ENCODE results near the gene TTC5. TPM values are rescaled to one million over a fixed set of nuclear protein-coding genes. Genes with fewer than 3 reads are reported as not detected.

The TTC5 gene
- total RNA-seq, 2 donors from 2014 or later, result 12.5 to 16.6 TPM

GRCh38 chr14:20332431-20332787, 26.7 kb upstream of the TTC5 start:
- Histone ChIP-seq H3K4me1 (peaks cover 21% of the 10 kb centered on the region), H3K27me3 (no peaks in the 10 kb centered on the region), H3K9me3 (no peaks in the 10 kb centered on the region), H3K27ac (peak overlapping the region; percentile 85 to 95 (median 88)), H3K36me3 (replicated peaks in 1 of 2; ENCODE audit: insufficient read depth in 1 of 2, low read depth in 2 of 2) (no peaks in the 10 kb centered on the region), H3K4me3 (peak overlapping the region; percentile 14 to 38)
- ATAC-seq (peak; percentile 63), DNase-seq (peak in 3 of 4 donors; percentile 34 to 45 (median 39))
- TF ChIP-seq POLR2A (IDR thresholded peaks at IDR 0.05) (no peak), CTCF (IDR thresholded peaks at IDR 0.05) (no peak)
- 3 to 5% methylated on average over 4 of the region's 4 CpGs for WGBS, 2 donors
- intact Hi-C loops (cut with DNase I), result no loop called here

- TF ChIP-seq CTCF (IDR thresholded peaks at IDR 0.05) (no peak), POLR2A (IDR thresholded peaks at IDR 0.05) (no peak)
- intact Hi-C loops (cut with DNase I), result no loop called here
- peaks cover 0 to 2% of the 10 kb centered on the region in 2 donors for H3K36me3 ChIP-seq (replicated peaks in 1 of 2; ENCODE audit: insufficient read depth in 1 of 2, low read depth in 2 of 2)
- no peak overlapping the region for H3K27ac ChIP-seq
- no peaks in the 10 kb centered on the region for H3K27me3 ChIP-seq
- ATAC-seq (no peak), DNase-seq (no peak)
- H3K9me3 ChIP-seq, result peaks cover 0 to 3% (median 0%) of the 10 kb centered on the region in 3 donors
- 10 to 22% methylated on average over 2 of the region's 2 CpGs for WGBS, 2 donors
- H3K4me3 ChIP-seq, result no peak overlapping the region
- peaks cover 25% of the 10 kb centered on the region for H3K4me1 ChIP-seq
These were observed 25.4 kb upstream of the TTC5 start for GRCh38 chr14:20331053-20331613.

- 74 to 93% methylated on average over 2 of the region's 2 CpGs for WGBS, 2 donors
- no peak for DNase-seq
These were observed 23.6 kb upstream of the TTC5 start for GRCh38 chr14:20329355-20329754.

GRCh38 chr14:20328705-20329104, 23.0 kb upstream of the TTC5 start:
- Histone ChIP-seq H3K27ac (no peak overlapping the region), H3K4me1 (peaks cover 20% of the 10 kb centered on the region), H3K27me3 (no peaks in the 10 kb centered on the region), H3K9me3 (peaks cover 0 to 3% (median 0%) of the 10 kb centered on the region in 3 donors), H3K36me3 (replicated peaks in 1 of 2; ENCODE audit: insufficient read depth in 1 of 2, low read depth in 2 of 2) (peaks cover 0 to 7% of the 10 kb centered on the region in 2 donors), H3K4me3 (no peak overlapping the region)
- TF ChIP-seq CTCF (IDR thresholded peaks at IDR 0.05) (no peak), POLR2A (IDR thresholded peaks at IDR 0.05) (no peak)
- DNase-seq (no peak), ATAC-seq (no peak)
- intact Hi-C loops (cut with DNase I), result no loop called here
- WGBS, 2 donors, result 40 to 49% methylated on average over 2 of the region's 2 CpGs

More at GRCh38 chr14:20329355-20329754, 23.6 kb upstream of the TTC5 start:
- no peak for TF ChIP-seq CTCF (IDR thresholded peaks at IDR 0.05)
- no peak for TF ChIP-seq POLR2A (IDR thresholded peaks at IDR 0.05)
- Histone ChIP-seq H3K27ac (no peak overlapping the region), H3K27me3 (no peaks in the 10 kb centered on the region), H3K36me3 (replicated peaks in 1 of 2; ENCODE audit: insufficient read depth in 1 of 2, low read depth in 2 of 2) (peaks cover 0 to 7% of the 10 kb centered on the region in 2 donors), H3K4me3 (no peak overlapping the region), H3K9me3 (peaks cover 0 to 3% (median 0%) of the 10 kb centered on the region in 3 donors), H3K4me1 (peaks cover 25% of the 10 kb centered on the region)
- intact Hi-C loops (cut with DNase I), result no loop called here
- ATAC-seq, result no peak
